ENCODE data around the gene BAG5. TPM values are rescaled to one million over a fixed set of nuclear protein-coding genes. Genes with fewer than 3 reads are reported as not detected.

Gene BAG5
- total and polyA plus RNA-seq, 2 donors (not counting 1 experiment from before 2014, with no cell fraction given) = 7.4 to 31.6 TPM

DNA sequence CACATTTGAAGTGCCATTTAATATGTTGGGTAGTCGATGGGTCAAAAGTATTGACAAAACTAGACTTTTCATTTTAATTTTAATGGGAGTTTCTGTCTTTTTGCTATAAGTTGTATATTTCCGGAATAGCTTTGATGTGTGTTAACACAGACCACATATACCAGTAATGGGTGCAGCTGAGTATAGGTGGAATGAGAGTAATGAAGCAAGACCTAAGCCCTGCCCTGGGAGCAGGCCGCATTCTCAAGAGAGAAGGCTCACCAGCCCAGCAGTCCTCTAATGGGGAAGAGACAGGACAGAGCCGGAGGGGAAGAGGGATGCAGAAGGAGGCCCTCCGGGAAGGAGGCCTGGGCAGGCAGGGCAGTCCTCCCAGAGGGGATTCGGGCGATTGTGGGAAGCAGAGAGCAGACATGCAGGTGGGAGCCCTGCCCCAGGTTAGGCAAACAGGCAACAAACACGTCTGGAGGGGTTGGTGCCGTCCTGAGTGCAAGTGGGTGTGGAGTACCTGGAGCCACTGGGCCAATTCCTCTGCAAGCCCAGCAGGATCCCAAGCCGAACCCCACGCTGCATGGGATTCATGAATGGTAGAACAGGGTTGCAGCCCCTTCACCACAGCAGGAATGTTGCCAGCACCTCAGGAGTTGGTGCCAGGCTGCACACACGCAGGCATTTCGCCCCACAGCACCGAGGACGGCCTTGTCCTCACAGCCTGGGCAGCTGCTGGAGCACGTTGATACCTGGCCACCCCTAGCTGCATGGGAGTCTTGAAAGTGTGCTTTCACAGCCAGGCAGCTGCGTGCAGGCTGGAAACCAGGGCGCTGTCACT lies 47.6 kb downstream of the BAG5 start:
- Histone ChIP-seq H3K27ac (ENCODE audit: low read length in 2 of 2) (no peak overlapping the region), H3K27me3 (replicated peaks in 1 of 4; ENCODE audit: control extremely low read depth in 1 of 4, control insufficient read depth in 3 of 4, insufficient read depth in 4 of 4, low read length in 3 of 4) (peaks cover 0 to 4% (median 0%) of the 10 kb centered on the region in 4 experiments), H3K79me2 (ENCODE audit: control insufficient read depth, insufficient read depth, low read length) (no peaks in the 10 kb centered on the region), H4K20me1 (ENCODE audit: control insufficient read depth, insufficient read depth, low read length, poor library complexity, severe bottlenecking) (peaks cover 11% of the 10 kb centered on the region), H3K4me2 (replicated peaks; ENCODE audit: low read depth, low read length, poor library complexity, severe bottlenecking) (no peak overlapping the region), H3K36me3 (replicated peaks in 1 of 2; ENCODE audit: control extremely low read depth in 1 of 2, control insufficient read depth in 1 of 2, extremely low read depth in 1 of 2, insufficient read depth in 2 of 2, low read length in 1 of 2) (peaks cover 0 to 3% of the 10 kb centered on the region in 2 experiments), H3K4me3 (ENCODE audit: control extremely low read depth in 1 of 5, extremely low read depth in 1 of 5, insufficient read depth in 1 of 5, low read depth in 2 of 5, low read length in 4 of 5) (no peak overlapping the region), H3K4me1 (ENCODE audit: control insufficient read depth in 2 of 2, insufficient read depth in 2 of 2, low read length in 2 of 2) (peaks cover 4 to 9% of the 10 kb centered on the region in 2 donors), H2AFZ (ENCODE audit: insufficient read depth, low read depth, low read length, poor library complexity, severe bottlenecking) (no peak overlapping the region), H3K9me3 (ENCODE audit: control extremely low read depth in 1 of 3, control insufficient read depth in 2 of 3, insufficient read depth in 1 of 3, low read length in 2 of 3) (peaks cover 0 to 4% (median 0%) of the 10 kb centered on the region in 3 donors), H3K9ac (ENCODE audit: low read length) (no peak overlapping the region)
- ChIA-PET CTCF (interaction anchor here (0.6 kb wide), 1 partner anchor 21 kb away, joined by 7 read pairs; no protein-coding TSS in a partner anchor), POLR2A (interaction anchor here (0.7 kb wide), 1 partner anchor 600 kb away, joined by 4 read pairs; no protein-coding TSS in a partner anchor)
- Mint-ChIP-seq H3K9me3 (ENCODE audit: insufficient read depth) (no peaks in the 10 kb centered on the region), H3K4me3 (no peak overlapping the region), H3K27me3 (no peaks in the 10 kb centered on the region), H3K27ac (no peak overlapping the region), H3K4me1 (peaks cover 6% of the 10 kb centered on the region)
- DNase-seq (no peak), ATAC-seq (ENCODE audit: low read depth) (no peak)
- WGBS (ENCODE audit: insufficient coverage) = 98% methylated on average over 16 of the region's 18 CpGs
- intact Hi-C loops (cut with micrococcal nuclease) = no loop called here
- TF ChIP-seq, protein P1, sequence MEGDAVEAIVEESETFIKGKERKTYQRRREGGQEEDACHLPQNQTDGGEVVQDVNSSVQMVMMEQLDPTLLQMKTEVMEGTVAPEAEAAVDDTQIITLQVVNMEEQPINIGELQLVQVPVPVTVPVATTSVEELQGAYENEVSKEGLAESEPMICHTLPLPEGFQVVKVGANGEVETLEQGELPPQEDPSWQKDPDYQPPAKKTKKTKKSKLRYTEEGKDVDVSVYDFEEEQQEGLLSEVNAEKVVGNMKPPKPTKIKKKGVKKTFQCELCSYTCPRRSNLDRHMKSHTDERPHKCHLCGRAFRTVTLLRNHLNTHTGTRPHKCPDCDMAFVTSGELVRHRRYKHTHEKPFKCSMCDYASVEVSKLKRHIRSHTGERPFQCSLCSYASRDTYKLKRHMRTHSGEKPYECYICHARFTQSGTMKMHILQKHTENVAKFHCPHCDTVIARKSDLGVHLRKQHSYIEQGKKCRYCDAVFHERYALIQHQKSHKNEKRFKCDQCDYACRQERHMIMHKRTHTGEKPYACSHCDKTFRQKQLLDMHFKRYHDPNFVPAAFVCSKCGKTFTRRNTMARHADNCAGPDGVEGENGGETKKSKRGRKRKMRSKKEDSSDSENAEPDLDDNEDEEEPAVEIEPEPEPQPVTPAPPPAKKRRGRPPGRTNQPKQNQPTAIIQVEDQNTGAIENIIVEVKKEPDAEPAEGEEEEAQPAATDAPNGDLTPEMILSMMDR (IDR thresholded peaks at IDR 0.05) = no peak
- TF ChIP-seq EZH2 (IDR thresholded peaks at IDR 0.05; ENCODE audit: borderline replicate concordance, insufficient read depth, low read depth, low read length, poor library complexity, severe bottlenecking) = no peak

All from B cell (primary cell).